ENCODE results near the gene OR5K1.

- no peak for TF ChIP-seq ZNF274 (IDR thresholded peaks at IDR 0.05; ENCODE audit: low read depth, low read length)
- no peak for TF ChIP-seq YY1 (IDR thresholded peaks at IDR 0.05; ENCODE audit: insufficient read depth, insufficient read length)
- no peak for TF ChIP-seq SUZ12 (IDR thresholded peaks at IDR 0.05; ENCODE audit: extremely low read depth, insufficient read depth, insufficient read length)
Observed at GRCh38 chr3:98518816-98519215, 55.8 kb downstream of the OR5K1 start.

Measured in NT2/D1 (cell line).